Dermis microvascular lymphatic vessel endothelial cell (primary cell): ENCODE results near the gene EIF3B. TPM values are rescaled to one million over a fixed set of nuclear protein-coding genes. Genes with fewer than 3 reads are reported as not detected.
A peak's percentile ranks its signal among the peaks of the same experiment; 100 is the strongest.
"Not testable (repeated sequence)": the region's sequence is repeated elsewhere in the genome, so short reads cannot be mapped to it uniquely, and the experiment has no call there.

Experiments
- DNase-seq, 2 donors: peaks; one replicate each; pipeline versions ENCODE4 v3.0.0 to v3.0.0-alpha.2; 2010; ENCODE audit warnings: low read depth in 2 of 2
- total RNA-seq: library from RNA; depleted of rRNA; stranded (reverse); fragments of >200 nt; gene quantifications from 2 replicates; pipeline ENCODE4 v1.2.1, GENCODE V29; 2014

Gene EIF3B
- total RNA-seq, 1 donor from 2014 or later, result 172 TPM

DNA sequence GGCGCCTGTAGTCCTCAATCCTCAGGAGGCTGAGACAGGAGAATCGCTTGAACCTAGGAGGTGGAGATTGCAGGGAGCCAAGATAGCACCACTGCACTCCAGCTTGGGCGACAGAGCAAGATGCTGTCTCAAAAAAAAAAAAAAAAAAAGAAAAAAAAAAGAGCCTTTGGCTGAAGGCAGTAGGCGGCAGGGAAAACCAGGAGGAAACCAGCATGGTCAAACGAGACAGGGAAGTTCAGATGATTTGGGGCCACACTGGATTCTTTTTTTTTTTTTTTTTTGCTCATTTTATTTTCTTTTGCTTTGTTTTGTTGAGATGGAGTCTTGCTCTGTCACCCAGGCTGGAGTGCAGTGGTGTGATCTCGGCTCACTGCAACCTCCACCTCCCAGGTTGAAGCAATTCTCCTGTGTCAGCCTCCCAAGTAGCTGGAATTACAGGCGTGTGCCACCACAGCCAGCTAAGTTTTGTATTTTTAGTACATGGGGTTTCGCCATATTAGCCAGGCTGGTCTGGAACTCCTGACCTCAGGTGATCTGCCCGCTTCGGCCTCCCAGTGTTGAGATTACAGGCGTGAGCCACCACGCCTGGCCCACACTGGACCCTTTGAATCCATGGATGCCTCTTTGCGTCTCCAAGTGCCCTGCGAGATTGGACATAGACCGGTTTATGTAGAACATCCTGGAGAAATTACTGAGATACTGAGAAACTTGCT lies 7.1 kb upstream of the EIF3B start:
- DNase-seq, result not testable (repeated sequence)

DNA sequence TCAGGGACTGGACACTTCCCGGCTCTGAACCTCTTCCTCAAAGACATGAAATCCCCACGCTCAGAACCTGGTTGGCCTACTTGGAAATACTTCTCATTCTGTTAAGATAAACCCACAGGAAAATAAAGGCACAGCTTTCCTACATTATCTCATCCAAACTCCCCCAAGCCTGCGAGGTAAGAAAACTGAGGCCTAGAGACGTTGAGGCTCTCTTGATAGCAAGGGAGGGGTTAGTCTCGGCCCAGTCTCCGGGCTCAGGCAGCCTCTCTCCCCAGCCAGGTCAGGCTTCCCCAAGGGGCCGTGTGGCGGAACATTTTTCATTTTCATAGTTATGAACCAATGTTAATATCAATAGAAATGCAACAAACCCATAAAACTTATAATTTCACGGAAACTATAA lies 4.6 kb upstream of the EIF3B start:
- DNase-seq, result no peak

DNA sequence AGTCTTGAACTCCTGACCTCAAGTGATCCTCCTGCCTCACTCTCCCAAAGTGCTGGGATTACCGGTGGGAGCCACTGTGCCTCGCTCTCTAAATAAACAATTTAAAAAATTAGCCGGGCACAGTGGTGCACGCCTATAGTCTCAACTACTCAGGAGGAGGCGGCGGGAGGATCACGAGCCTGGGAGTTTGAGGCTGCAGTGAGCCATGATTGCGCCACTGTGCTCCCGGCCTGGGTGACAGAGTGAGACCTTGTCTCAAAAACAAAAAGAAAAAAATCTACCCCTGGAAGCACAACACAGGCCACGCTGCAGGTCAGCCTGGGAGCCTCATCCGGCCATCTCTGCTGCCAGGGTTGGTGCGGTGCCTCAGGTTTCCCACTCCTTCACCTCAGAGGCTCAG lies 3.8 kb upstream of the EIF3B start:
- no peak for DNase-seq

DNA sequence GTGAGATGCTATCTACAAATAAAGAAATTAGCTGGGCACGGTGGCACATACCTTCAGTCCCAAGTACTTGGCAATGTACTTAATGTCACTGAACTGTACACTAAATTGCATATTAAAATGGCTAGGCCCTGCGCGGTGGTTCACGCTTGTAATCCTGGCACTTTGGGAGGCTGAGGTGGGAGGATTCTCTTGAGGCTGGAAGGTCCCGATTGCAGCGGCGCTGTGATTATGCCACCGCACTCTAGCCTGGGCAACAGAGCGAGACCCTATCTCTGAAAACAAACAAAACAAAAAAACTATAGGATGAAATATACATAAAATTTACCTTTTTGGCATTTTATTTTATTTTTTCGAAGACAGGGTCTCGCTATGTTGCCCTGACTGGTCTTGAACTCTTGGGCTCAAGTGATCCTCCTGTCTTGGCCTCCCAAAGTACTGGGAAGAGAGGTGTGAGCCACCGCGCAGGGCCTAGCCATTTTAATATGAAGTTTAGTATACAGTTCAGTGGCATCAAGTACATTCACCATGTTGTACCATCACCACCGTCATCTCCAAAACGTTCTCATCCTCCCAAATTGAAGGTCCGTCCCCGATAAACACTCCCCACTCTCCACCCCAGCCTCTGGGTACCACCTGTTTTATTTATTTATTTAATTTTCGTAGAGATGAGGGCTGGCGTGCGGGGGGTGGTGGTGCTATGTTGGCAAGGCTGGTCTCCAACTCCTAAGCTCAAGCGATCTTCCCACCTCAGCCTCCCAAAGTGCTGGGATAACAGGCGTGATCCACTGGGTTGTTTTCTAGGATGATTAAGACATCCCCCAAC lies 1.3 kb upstream of the EIF3B start:
- no peak for DNase-seq

DNA sequence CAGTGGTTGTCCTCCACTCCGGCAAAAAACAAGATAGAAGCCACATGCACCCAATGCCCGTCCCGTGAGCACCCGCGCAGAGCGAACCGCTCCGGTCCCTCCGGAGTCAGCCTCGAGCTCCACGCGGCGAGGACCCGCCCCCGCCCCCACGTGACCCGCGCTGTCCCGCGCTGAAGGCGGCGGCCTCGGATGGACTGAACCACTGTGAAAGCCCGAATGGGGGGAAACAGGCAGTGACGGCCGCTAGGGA lies 766 bp upstream of the EIF3B start:
- DNase-seq, result peak; percentile 73 to 91

DNA sequence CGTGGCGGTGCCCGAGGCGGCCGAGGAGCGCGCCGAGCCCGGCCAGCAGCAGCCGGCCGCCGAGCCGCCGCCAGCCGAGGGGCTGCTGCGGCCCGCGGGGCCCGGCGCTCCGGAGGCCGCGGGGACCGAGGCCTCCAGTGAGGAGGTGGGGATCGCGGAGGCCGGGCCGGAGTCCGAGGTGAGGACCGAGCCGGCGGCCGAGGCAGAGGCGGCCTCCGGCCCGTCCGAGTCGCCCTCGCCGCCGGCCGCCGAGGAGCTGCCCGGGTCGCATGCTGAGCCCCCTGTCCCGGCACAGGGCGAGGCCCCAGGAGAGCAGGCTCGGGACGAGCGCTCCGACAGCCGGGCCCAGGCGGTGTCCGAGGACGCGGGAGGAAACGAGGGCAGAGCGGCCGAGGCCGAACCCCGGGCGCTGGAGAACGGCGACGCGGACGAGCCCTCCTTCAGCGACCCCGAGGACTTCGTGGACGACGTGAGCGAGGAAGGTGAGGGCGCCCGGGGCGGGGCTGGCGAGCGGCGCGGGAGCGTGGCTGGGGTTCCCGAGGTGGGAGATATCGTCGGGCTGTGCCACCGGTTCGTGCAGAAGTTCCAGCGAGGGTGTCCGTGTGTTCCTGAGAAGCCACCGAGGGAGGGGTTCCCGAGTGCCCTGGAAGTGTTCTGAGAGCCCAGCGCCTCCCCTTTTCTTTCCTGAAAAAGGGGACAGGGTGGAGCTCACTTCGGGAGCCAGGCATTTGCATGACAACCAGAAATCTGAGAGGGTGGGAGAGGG lies 495 bp downstream of the EIF3B start:
- DNase-seq, result peak in 1 of 2 donors; percentile 47

DNA sequence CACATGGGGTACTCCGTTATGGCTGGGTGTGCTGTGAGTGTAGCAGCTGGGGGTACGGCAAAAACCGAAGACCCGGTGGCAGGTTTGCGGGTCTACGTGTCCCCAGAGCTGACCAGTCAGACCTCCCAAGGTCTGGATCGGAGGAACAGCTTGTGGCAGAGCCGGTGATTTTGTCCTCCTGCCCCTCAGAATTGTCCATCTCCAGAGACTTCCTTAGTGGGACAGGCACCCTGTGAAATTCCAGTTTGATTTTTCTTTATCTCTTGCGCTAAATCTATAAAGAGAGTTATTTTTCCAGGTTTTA lies 1.0 kb downstream of the EIF3B start:
- DNase-seq, result no peak

DNA sequence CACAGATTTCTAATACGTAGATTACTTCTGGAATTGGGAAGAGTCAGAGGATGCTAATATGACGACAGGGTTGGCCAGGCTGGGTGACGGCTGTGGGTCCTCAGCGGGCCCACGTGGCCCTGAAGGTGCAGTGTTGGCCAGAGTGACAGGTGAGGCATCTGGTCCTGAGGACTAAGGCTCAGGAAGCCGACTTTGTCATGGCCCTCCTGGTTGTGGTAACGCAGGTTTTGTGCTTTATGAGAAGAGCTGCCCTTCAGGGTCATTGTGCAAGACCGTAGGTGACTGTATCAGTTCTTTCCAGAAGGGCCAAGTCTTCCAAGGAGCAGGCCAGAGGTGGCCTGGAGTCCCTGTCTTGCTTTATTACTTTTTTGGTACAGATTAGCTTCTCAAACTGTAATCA lies 2.5 kb downstream of the EIF3B start:
- DNase-seq, result no peak

DNA sequence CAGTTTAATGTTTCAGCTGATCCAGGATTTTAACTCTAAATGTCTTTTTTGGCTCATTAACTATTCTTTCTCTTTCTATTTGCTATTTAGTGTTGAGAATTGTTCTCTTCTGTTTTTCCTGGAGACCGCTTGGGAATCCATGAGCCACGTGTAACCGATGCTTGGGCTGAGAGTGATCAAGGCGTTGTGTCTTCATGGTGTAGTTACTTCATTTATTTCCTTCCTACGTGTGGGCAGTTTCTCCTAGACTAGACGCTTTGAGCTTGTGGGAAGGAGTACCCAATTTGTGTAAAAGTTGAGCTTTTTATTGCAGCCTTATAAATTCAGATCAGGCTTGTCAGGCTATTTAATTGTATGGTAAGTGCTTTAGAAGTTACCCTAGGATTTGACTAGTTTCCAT lies 2.9 kb downstream of the EIF3B start:
- no peak for DNase-seq

DNA sequence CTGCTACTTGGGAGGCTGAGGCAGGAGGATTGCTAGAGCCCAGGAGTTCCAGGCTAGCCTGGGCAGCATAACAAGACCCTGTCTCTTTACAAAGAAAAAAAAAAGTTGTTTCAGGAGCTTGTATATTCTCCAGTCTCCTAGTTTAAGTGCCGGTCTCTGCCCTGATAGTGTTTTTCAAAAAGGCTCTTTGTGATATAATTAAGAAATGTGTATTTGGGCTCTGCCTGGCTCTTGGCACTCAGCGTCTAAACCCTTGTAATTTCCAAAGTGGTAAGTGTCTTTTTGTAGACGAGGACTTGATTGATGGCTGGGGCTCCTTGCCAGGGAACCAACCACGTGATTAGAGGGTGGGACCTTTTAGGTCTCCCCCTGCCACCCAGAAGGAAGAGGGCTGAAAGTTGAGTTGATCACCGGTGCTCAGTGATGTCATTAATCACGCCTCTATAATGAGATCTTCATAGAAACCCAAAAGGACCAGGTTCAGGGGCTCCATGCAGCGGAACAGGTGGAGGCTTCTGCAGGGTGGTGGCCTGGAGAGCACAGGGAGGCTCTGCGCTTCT lies 4.4 kb downstream of the EIF3B start:
- no peak for DNase-seq

DNA sequence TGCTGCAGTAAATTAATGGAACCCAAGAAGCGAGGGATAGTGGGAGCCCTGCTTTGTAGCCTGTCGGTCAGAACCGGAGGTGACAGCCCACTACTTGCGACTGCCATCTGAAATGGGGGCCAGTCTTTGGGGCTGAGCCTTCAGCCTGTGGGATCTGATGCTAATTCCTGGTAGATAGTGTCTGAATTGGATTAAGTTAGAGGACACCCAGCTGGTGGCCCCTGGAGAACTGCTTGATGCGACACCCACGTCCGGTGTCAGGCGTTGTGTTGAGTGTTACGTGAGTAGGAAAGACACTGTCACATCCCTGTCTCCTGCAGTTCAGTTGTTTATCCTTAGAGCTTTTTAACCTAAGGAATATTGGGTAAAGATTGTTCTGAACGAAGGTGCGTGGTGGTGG lies 5.0 kb downstream of the EIF3B start:
- no peak for DNase-seq

DNA sequence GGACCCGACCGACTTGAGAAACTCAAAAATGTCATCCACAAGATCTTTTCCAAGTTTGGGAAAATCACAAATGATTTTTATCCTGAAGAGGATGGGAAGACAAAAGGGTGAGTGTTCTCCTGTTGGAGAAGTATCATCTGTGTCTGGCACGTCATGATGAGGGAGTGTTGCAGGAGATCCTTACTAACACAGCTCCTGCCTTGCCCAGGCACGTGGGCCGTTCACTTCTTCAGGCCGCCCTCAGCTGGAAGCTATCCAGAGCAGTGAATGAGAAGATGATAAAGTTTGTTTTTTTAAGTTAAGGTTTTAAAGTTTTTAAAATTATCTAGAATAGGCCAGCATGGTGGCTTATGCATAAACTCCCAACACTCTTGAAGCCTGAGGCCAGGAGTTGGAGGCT lies 6.2 kb downstream of the EIF3B start:
- no peak for DNase-seq

DNA sequence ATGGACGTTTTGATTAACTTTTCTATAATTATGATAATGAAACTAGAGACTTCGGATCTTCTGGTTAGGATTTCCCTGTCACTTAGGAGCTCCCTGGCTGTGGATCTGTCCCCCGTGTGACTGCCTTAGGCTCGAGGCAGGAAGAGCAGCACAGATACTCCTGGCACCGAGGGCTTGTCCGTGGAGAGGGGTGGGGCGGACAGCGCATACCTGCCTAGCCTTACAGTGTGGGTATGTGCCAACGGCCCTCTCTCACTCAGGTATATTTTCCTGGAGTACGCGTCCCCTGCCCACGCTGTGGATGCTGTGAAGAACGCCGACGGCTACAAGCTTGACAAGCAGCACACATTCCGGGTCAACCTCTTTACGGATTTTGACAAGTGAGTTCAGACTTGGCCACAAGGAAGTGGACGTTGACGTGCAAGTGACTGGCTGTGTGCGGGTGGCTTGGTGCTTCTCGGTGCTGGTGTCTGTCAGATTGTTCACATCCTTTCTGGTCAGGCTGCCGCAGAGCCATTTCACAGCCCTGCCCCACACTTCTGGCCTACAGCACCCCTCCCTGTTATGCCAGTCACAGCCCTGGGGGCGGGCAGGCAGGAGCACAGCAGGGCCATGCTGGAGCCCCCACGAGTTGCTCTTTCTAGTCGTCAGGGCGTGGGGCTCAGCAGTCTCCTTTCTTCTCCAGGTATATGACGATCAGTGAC lies 7.9 kb downstream of the EIF3B start:
- no peak for DNase-seq

DNA sequence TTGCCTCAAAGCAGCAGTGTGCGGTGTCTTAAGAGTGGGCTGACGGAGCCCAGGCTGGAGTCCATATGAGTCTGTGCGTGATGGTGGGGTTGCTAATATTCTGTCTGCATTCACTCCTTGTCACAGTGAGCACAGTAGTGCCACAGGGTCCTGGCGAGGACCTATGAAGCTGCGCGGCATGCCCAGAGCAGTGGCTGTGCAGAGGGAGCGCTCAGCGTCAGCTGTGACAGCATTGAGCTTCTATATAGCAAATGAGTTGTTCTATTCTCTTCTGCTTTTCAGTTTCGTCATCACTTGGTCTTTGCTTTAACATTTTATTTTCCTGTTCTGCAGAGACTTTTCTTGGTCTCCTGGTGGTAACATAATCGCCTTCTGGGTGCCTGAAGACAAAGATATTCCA lies 14.5 kb downstream of the EIF3B start:
- no peak for DNase-seq

DNA sequence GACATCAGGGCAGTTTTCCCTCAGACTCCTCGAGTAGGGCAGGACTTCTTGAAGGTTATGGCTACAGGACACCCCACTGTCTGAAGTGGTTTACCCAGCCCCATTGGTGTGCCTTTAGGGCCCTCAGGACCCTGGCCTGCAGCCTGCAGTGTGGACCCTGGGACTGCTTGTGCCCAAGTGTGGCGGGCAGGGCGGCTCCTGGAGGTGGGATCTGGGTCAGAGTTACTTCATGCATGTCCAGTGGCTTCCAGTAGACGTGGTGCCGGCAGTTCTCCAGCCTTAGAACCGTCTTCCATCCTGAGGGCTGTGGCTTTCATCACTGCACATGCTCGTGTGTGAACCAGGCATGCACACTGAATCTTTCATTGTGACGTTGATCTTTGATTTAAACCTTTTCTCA lies 16.7 kb downstream of the EIF3B start:
- no peak for DNase-seq

DNA sequence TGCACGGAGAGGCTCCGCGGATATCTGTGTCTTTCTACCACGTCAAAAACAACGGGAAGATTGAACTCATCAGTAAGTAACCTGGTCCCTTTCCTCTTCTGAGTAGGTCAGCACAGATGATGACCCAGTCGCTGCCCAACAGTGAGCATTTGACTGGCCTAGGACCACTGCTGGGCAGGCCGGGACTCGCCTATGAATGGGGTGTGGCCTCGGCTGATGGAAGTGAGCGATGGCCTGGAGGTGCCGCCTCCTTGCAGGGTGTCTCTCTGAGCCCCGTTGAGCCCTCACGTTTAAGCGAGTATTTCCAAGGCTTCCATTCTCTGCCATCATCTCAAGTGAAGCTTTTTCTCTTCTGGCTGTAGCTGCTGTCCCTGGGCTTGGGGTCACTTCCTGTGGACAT lies 18.1 kb downstream of the EIF3B start:
- DNase-seq, result no peak

DNA sequence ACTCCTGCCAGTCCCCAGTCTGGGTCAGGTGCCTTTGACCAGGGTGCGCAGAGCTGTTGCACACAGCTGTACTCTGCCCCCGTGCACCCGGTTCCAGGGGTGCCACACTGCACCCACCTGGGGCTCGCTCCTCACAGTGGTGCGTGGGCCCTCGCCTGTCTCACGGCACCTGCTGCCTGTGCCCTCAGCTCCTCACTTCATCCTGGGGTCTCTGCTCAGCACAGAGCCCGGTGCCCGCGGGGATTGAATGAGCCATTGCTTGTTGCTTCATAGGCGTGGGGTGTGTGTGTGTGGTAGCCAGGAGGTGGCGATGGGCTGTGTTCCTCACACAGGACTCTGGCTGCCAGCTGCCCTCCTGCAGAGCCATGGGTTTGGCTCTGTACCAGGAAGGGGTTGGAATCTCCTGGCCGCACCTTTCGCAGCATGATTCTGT lies 18.5 kb downstream of the EIF3B start:
- no peak for DNase-seq

DNA sequence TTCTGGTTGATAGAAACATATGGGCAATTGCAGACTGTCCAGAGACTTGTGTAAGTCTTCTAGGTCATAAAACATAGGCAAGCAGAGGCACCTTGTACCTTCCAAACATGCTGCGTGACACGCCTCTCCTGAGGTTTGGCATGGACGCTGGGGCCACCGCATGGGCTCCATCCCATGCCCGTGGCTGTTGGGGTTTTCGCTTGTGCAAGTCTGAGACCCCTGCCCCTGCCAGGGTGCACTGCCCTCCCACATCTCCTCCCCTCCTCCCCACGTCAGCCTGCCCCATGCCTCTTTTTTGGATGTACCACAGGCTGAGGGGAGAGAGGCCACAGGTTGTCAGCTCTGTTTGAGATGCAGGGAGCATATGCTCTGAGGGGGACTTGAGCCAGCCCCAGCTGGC lies 19.0 kb downstream of the EIF3B start:
- DNase-seq, result no peak

DNA sequence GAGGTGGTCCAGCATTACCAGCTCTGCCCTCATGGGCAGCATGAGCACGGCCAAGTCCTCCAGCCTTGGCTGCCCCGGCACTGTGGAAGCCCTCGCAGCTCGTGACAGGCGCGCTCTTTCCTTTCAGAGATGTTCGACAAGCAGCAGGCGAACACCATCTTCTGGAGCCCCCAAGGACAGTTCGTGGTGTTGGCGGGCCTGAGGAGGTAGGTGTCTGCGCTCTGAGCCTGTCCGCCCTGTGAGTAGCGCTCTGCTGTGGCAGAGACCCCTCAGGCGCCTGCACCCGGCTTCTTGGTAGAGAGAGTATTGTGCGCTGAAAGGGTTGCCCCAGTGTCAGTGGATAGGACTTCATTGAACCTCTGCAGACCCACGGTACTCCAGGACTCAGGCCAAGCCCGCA lies 19.8 kb downstream of the EIF3B start:
- DNase-seq, result no peak

DNA sequence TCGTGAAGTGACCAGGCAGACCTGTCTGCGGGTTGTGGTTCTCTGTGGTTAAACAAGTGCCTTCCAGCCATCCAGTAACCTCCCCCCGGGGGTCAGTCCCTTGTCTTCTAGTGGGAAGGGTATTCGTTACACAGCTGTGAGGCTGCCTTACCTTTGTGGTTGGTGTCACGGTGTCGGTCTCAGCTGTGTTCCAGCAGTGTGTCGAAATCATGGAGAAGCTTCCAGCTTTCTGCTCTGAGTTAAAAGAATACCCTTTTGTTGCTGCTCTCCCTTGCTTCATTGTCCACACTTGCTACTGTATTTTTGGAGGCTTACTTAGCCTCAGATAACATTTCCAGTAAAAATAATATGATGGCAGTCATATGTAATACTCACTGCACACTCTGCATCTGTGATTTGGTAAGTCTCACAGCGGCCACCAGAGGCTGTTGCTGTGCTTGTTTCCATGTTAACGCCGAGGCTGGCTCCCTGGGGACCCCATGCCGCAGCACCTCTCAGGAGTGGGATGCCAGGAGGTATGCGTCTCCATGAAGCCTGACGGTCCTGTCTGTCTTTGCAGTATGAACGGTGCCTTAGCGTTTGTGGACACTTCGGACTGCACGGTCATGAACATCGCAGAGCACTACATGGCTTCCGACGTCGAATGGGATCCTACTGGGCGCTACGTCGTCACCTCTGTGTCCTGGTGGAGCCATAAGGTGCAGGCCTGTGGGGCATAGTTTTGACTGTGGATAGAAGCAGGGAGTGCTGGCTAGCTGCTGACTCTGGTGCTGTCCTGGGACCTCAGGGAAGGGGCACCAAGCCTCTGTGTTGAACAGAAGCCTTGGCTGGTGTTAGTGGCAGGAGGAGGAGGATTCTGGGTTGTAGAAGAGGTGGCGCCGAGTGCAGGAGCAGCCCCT lies 20.5 kb downstream of the EIF3B start:
- DNase-seq, result no peak
